Pancreas (tissue), 10 donors: ENCODE results near the gene HOXA3. TPM values are rescaled to one million over a fixed set of nuclear protein-coding genes. Genes with fewer than 3 reads are reported as not detected.
A peak's percentile ranks its signal among the peaks of the same experiment; 100 is the strongest.

ENCODE experiments used
- ATAC-seq, 4 donors: fragments of 200-7000 bp; cut with Tn5 transposase; one replicate each; pipeline versions ENCODE4 v1.8.0 to v1.9.1; 2020; ENCODE audit warnings: mild to moderate bottlenecking in 4 of 4, moderate library complexity in 4 of 4
- DNase-seq, 6 donors: peaks; one replicate each; pipeline ENCODE4 v3.0.0-alpha.2; 2020
- FAIRE-seq: peaks from 2 replicates; lab custom pipeline; 2012; peaks lifted over from hg19 to GRCh38; lab: Jason Lieb, UNC
- H3K27ac ChIP-seq, 4 donors: fragments of 200-600 bp; sonication (generic); 1 replicate in 3 of 4; 2 replicates in 1 of 4; pipeline versions ENCODE4 v1.5.0 to v1.8.0; 2020
- H3K27me3 ChIP-seq, 4 donors: fragments of 200-600 bp; one replicate each; pipeline ENCODE4 v1.8.0; 2021
- H3K36me3 ChIP-seq, 3 donors: fragments of 200-600 bp; sonication (generic) in 1 of 3; one replicate each; pipeline versions ENCODE4 v1.5.0 to v1.8.0; 2020 to 2021
- H3K4me1 ChIP-seq, 3 donors: fragments of 200-600 bp; one replicate each; pipeline ENCODE4 v1.8.0; 2021
- H3K4me3 ChIP-seq, 4 donors: fragments of 200-600 bp; sonication (generic) in 2 of 4; one replicate each; pipeline versions ENCODE4 v1.5.0 to v1.8.0; 2020 to 2021
- H3K9me3 ChIP-seq, 4 donors: fragments of 200-600 bp; one replicate each; pipeline ENCODE4 v1.8.0; 2021
- CTCF ChIP-seq, 4 donors: fragments of 200-600 bp; sonication (generic) in 3 of 4; IDR thresholded peaks; one replicate each; pipeline versions ENCODE4 v1.5.0 to v1.8.0; 2021; ENCODE audit warnings: antibody characterized with exemption in 4 of 4
- WGBS, 2 donors: extraction: QIAGEN DNeasy Blood & Tissue Kit; methylation state at CpG; one replicate each; pipeline ENCODE4 v1.1.7; 2013; 5-methylcytosine and 5-hydroxymethylcytosine counted together
- intact Hi-C, 3 donors: fragments of 100-400 bp; cut with DNase I; formaldehyde crosslinking; loops; one replicate each; pipeline versions ENCODE4 v1.11.1 to v1.14.2; 2022
- polyA plus RNA-seq, 2 donors: library from polyadenylated mRNA; stranded (reverse); fragments of 200-250 nt; gene quantifications; one replicate each; pipeline ENCODE4 v1.2.3, GENCODE V29; 2013
- total RNA-seq, 6 donors: library from RNA; stranded (reverse); fragmentation: NEBNext Ultra II Directional in 4 of 6; extraction: Animal tissue kit (Norgen Biotek cat#: 25700) in 4 of 6; gene quantifications; one replicate each; pipeline versions ENCODE4 v1.2.1 to v1.2.4, GENCODE V29; 2021 to 2023
- donor health status: healthy with polysubstance abuse.
- donor health status: DM: no; HTN: no; CAD: no; lungs with moderate emphysema.
- donor health status: DM: no; HTN: no; CAD: no.
- donor health status: control.
- donor health status: control.
- donor health status: Bipolar disorder and iron deficiency.
- donor health status: DM: yes; HTN: yes; CAD: no.
- donor health status: DM: no; HTN: no; CAD: no.
- donor health status: DM: no; HTN: no; CAD: no.
- donor health status: DM: yes; HTN: yes; CAD: no.

Gene HOXA3
- total and polyA plus RNA-seq, 8 donors, result 0.13 to 1.9 (median 0.43) TPM; not detected in 1

GRCh38 chr7:27147199-27148030, 5.0 kb downstream of the HOXA3 start, which contains the start of gene HOXA6:
TSS of gene HOXA6 (minus strand) at chr7:27147774. CDS start at chr7:27147749, 25 bp downstream.
- intact Hi-C loops, result no loop called here

GRCh38 chr7:27146491-27147198, 5.7 kb downstream of the HOXA3 start:
- intact Hi-C loops, result no loop called here
- DNase-seq (no peak), ATAC-seq (no peak), FAIRE-seq (no peak)
- H3K4me1 ChIP-seq, result peaks cover 0 to 15% (median 4%) of the 10 kb centered on the region in 3 donors
- no peaks in the 10 kb centered on the region for H3K36me3 ChIP-seq
- no peaks in the 10 kb centered on the region for H3K9me3 ChIP-seq
- 33 to 35% methylated on average over 5 of the region's 5 CpGs for WGBS, 2 donors
- no peak for TF ChIP-seq CTCF (IDR thresholded peaks at IDR 0.05)
- H3K4me3 ChIP-seq, result no peak overlapping the region
- peaks cover 13 to 77% (median 25%) of the 10 kb centered on the region in 4 donors for H3K27me3 ChIP-seq
- no peak overlapping the region for H3K27ac ChIP-seq

More at GRCh38 chr7:27147199-27148030, 5.0 kb downstream of the HOXA3 start, which contains the start of gene HOXA6:
- FAIRE-seq, result no peak
- TF ChIP-seq CTCF (IDR thresholded peaks at IDR 0.05), result no peak
- peaks cover 0 to 15% (median 4%) of the 10 kb centered on the region in 3 donors for H3K4me1 ChIP-seq
- no peaks in the 10 kb centered on the region for H3K36me3 ChIP-seq
- H3K27ac ChIP-seq, result no peak within 1 kb of the TSS
- H3K4me3 ChIP-seq, result peak within 1 kb of the TSS in 3 of 4 donors; percentile 5 to 37 (median 24)
- H3K9me3 ChIP-seq, result no peaks in the 10 kb centered on the region
- peaks cover 10 to 73% (median 27%) of the 10 kb centered on the region in 4 donors for H3K27me3 ChIP-seq
- 9% methylated on average over 62 to 63 of the region's 63 CpGs for WGBS, 2 donors
- ATAC-seq, result peak in 2 of 4 donors; percentile 22 to 45
- peak in 3 of 6 donors; percentile 62 to 77 (median 70) for DNase-seq

- 26% methylated on average over 11 of the region's 11 CpGs for WGBS, 2 donors
- intact Hi-C loops, result no loop called here
- Histone ChIP-seq H3K4me1 (peaks cover 0 to 11% (median 4%) of the 10 kb centered on the region in 3 donors), H3K9me3 (no peaks in the 10 kb centered on the region), H3K27ac (no peak overlapping the region), H3K36me3 (no peaks in the 10 kb centered on the region), H3K27me3 (peaks cover 15 to 76% (median 26%) of the 10 kb centered on the region in 4 donors), H3K4me3 (no peak overlapping the region)
- DNase-seq (no peak), FAIRE-seq (no peak), ATAC-seq (no peak)
- no peak for TF ChIP-seq CTCF (IDR thresholded peaks at IDR 0.05)
Observed at GRCh38 chr7:27145914-27146412, 6.4 kb downstream of the HOXA3 start.

GRCh38 chr7:27145165-27145913, 7.0 kb downstream of the HOXA3 start:
- no peak for FAIRE-seq
- no peaks in the 10 kb centered on the region for H3K36me3 ChIP-seq
- WGBS, 2 donors, result 20 to 21% methylated on average over 47 of the region's 47 CpGs
- peak in 1 of 6 donors; percentile 48 for DNase-seq
- no peak overlapping the region for H3K4me3 ChIP-seq
- intact Hi-C loops, result no loop called here
- TF ChIP-seq CTCF (IDR thresholded peaks at IDR 0.05), result no peak
- H3K9me3 ChIP-seq, result no peaks in the 10 kb centered on the region
- H3K27ac ChIP-seq, result no peak overlapping the region
- no peak for ATAC-seq
- H3K27me3 ChIP-seq, result peaks cover 14 to 81% (median 29%) of the 10 kb centered on the region in 4 donors
- H3K4me1 ChIP-seq, result peaks cover 0 to 5% (median 4%) of the 10 kb centered on the region in 3 donors
